Osteoblast (primary cell): ENCODE results near the gene PEX13. TPM values are rescaled to one million over a fixed set of nuclear protein-coding genes. Genes with fewer than 3 reads are reported as not detected.
"Not testable (repeated sequence)": the region's sequence is repeated elsewhere in the genome, so short reads cannot be mapped to it uniquely, and the experiment has no call there.

Source experiments
- DNase-seq: peaks from one replicate; pipeline ENCODE4 v3.0.0; 2011; ENCODE audit warnings: low spot score, mixed read lengths; ENCODE audit not compliant: insufficient read length; ENCODE audit errors: missing footprints
- H2AFZ ChIP-seq: 2 replicates; pipeline ENCODE4 v1.6.0; 2011; ENCODE audit warnings: mild to moderate bottlenecking, low read length
- H3K27ac ChIP-seq: 2 replicates; pipeline ENCODE4 v1.5.1; 2011; ENCODE audit warnings: mild to moderate bottlenecking, low read depth, low read length, moderate library complexity
- H3K27me3 ChIP-seq: 2 replicates; pipeline ENCODE4 v1.6.0; 2012; ENCODE audit warnings: mild to moderate bottlenecking, control low read depth, inconsistent platforms, low read length, moderate library complexity; ENCODE audit not compliant: insufficient read depth
- H3K36me3 ChIP-seq: 2 replicates; pipeline ENCODE4 v1.5.1; 2011; ENCODE audit warnings: mild to moderate bottlenecking, low read length, control low read depth, moderate library complexity; ENCODE audit not compliant: insufficient read depth
- H3K4me1 ChIP-seq: 2 replicates; pipeline ENCODE4 v1.5.1; 2011; ENCODE audit warnings: mild to moderate bottlenecking, low read length, control low read depth, moderate library complexity; ENCODE audit not compliant: insufficient read depth
- H3K4me2 ChIP-seq: 2 replicates; pipeline ENCODE4 v1.6.0; 2011; ENCODE audit warnings: mild to moderate bottlenecking, low read length; ENCODE audit not compliant: insufficient read depth
- H3K4me3 ChIP-seq: fragments of 200-600 bp; sonication (generic); 3 replicates; pipeline ENCODE4 v1.5.1; 2012; ENCODE audit warnings: mild to moderate bottlenecking, low read length, inconsistent platforms; ENCODE audit not compliant: insufficient read depth
- H3K79me2 ChIP-seq: 2 replicates; pipeline ENCODE4 v1.6.0; 2012; ENCODE audit warnings: mild to moderate bottlenecking, low read length, control low read depth, inconsistent platforms; ENCODE audit not compliant: insufficient read depth
- H3K9me3 ChIP-seq: 2 replicates; pipeline ENCODE4 v1.5.1; 2011; ENCODE audit warnings: low read depth, low read length, control low read depth
- H4K20me1 ChIP-seq: 2 replicates; pipeline ENCODE4 v1.6.0; 2012; ENCODE audit warnings: mild to moderate bottlenecking, low read length, control low read depth; ENCODE audit not compliant: insufficient read depth
- CTCF ChIP-seq: IDR thresholded peaks from 2 replicates; pipeline ENCODE4 v1.5.1; 2011; ENCODE audit warnings: mild to moderate bottlenecking, low read depth, low read length, moderate library complexity; ENCODE audit errors: extremely low read depth
- total RNA-seq: library from RNA; depleted of rRNA; stranded (reverse); fragments of >200 nt; gene quantifications from 2 replicates; pipeline ENCODE4 v1.2.3, GENCODE V29; 2012

Gene PEX13
- total RNA-seq, 1 donor: 34.0 TPM

GRCh38 chr2:61006486-61007105 is 10.9 kb upstream of the PEX13 start:
- Histone ChIP-seq H4K20me1 (no peaks in the 10 kb centered on the region), H3K9me3 (no peaks in the 10 kb centered on the region), H3K4me3 (no peak overlapping the region), H3K27me3 (no peaks in the 10 kb centered on the region), H3K36me3 (no peaks in the 10 kb centered on the region), H2AFZ (no peak overlapping the region), H3K4me2 (no peak overlapping the region), H3K27ac (no peak overlapping the region), H3K4me1 (peaks cover 2% of the 10 kb centered on the region), H3K79me2 (no peaks in the 10 kb centered on the region)
- no peak for DNase-seq
- no peak for TF ChIP-seq CTCF

GRCh38 chr2:61009355-61009754 is 8.2 kb upstream of the PEX13 start:
- H3K27ac ChIP-seq: no peak overlapping the region
- H3K36me3 ChIP-seq: no peaks in the 10 kb centered on the region
- no peaks in the 10 kb centered on the region for H3K9me3 ChIP-seq
- no peaks in the 10 kb centered on the region for H3K27me3 ChIP-seq
- no peak overlapping the region for H3K4me2 ChIP-seq
- H3K4me1 ChIP-seq: peaks cover 9% of the 10 kb centered on the region
- no peak for TF ChIP-seq CTCF
- no peak for DNase-seq
- no peak overlapping the region for H2AFZ ChIP-seq
- H3K4me3 ChIP-seq: no peak overlapping the region
- no peaks in the 10 kb centered on the region for H4K20me1 ChIP-seq
- H3K79me2 ChIP-seq: no peaks in the 10 kb centered on the region

- no peak for DNase-seq
- Histone ChIP-seq H3K79me2 (peaks cover 11% of the 10 kb centered on the region), H3K27me3 (no peaks in the 10 kb centered on the region), H4K20me1 (no peaks in the 10 kb centered on the region), H3K9me3 (no peaks in the 10 kb centered on the region), H2AFZ (peak overlapping the region; percentile 32), H3K4me1 (peaks cover 14% of the 10 kb centered on the region), H3K4me2 (peak overlapping the region; percentile 48), H3K36me3 (no peaks in the 10 kb centered on the region), H3K4me3 (no peak overlapping the region), H3K27ac (peak overlapping the region; percentile 78)
- no peak for TF ChIP-seq CTCF
Measured at GRCh38 chr2:61011678-61012077, 5.8 kb upstream of the PEX13 start.

GRCh38 chr2:61012303-61012702 is 5.2 kb upstream of the PEX13 start:
- not testable (repeated sequence) for DNase-seq, H3K4me3 ChIP-seq, H3K36me3 ChIP-seq, H4K20me1 ChIP-seq, H3K27me3 ChIP-seq, H3K9me3 ChIP-seq
- Histone ChIP-seq H3K4me2 (peak overlapping the region; percentile 48), H3K4me1 (peaks cover 14% of the 10 kb centered on the region), H3K79me2 (peaks cover 15% of the 10 kb centered on the region), H3K27ac (peak overlapping the region; percentile 78), H2AFZ (peak overlapping the region; percentile 32)
